Measurements from ENCODE around the gene PID1.

Gene PID1

GRCh38 chr2:229129738-229130371 lies 141.2 kb downstream of the PID1 start:
- no peak for TF ChIP-seq POLR2AphosphoS5 (IDR thresholded peaks at IDR 0.05; ENCODE audit: low read depth)
- TF ChIP-seq GABPA (IDR thresholded peaks at IDR 0.05; ENCODE audit: low read depth) = no peak
- no peak for TF ChIP-seq SPI1 (IDR thresholded peaks at IDR 0.05; ENCODE audit: borderline replicate concordance, low read depth)
- TF ChIP-seq, protein P1, sequence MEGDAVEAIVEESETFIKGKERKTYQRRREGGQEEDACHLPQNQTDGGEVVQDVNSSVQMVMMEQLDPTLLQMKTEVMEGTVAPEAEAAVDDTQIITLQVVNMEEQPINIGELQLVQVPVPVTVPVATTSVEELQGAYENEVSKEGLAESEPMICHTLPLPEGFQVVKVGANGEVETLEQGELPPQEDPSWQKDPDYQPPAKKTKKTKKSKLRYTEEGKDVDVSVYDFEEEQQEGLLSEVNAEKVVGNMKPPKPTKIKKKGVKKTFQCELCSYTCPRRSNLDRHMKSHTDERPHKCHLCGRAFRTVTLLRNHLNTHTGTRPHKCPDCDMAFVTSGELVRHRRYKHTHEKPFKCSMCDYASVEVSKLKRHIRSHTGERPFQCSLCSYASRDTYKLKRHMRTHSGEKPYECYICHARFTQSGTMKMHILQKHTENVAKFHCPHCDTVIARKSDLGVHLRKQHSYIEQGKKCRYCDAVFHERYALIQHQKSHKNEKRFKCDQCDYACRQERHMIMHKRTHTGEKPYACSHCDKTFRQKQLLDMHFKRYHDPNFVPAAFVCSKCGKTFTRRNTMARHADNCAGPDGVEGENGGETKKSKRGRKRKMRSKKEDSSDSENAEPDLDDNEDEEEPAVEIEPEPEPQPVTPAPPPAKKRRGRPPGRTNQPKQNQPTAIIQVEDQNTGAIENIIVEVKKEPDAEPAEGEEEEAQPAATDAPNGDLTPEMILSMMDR (IDR thresholded peaks at IDR 0.05; ENCODE audit: insufficient read depth, low read length) = no peak
- no peak for TF ChIP-seq REST (IDR thresholded peaks at IDR 0.05; ENCODE audit: insufficient replicate concordance, low read depth)
- Histone ChIP-seq H3K27me3 (ENCODE audit: insufficient read depth, poor library complexity, severe bottlenecking) (no peaks in the 10 kb centered on the region), H3K4me3 (replicated peaks; ENCODE audit: insufficient read depth, low read length) (no peak overlapping the region), H3K27ac (replicated peaks) (no peak overlapping the region)
- DNase-seq (ENCODE audit: low read depth in 1 of 2, low spot score in 1 of 2) = no peak

GRCh38 chr2:229127471-229127870 lies 143.6 kb downstream of the PID1 start:
- Histone ChIP-seq H3K4me3 (replicated peaks; ENCODE audit: insufficient read depth, low read length) (no peak overlapping the region), H3K27me3 (ENCODE audit: insufficient read depth, poor library complexity, severe bottlenecking) (no peaks in the 10 kb centered on the region), H3K27ac (replicated peaks) (no peak overlapping the region)
- no peak for TF ChIP-seq SPI1 (IDR thresholded peaks at IDR 0.05; ENCODE audit: borderline replicate concordance, low read depth)
- no peak for TF ChIP-seq REST (IDR thresholded peaks at IDR 0.05; ENCODE audit: insufficient replicate concordance, low read depth)
- TF ChIP-seq, protein P1 (IDR thresholded peaks at IDR 0.05; ENCODE audit: insufficient read depth, low read length) = no peak
- no peak for DNase-seq (ENCODE audit: low read depth in 1 of 2, low spot score in 1 of 2)

GRCh38 chr2:229126066-229126465 lies 145.0 kb downstream of the PID1 start:
- TF ChIP-seq SPI1 (IDR thresholded peaks at IDR 0.05; ENCODE audit: borderline replicate concordance, low read depth) (no peak), GABPA (IDR thresholded peaks at IDR 0.05; ENCODE audit: low read depth) (no peak), REST (IDR thresholded peaks at IDR 0.05; ENCODE audit: insufficient replicate concordance, low read depth) (no peak), POLR2AphosphoS5 (IDR thresholded peaks at IDR 0.05; ENCODE audit: low read depth) (no peak)
- TF ChIP-seq, protein P1 (IDR thresholded peaks at IDR 0.05; ENCODE audit: insufficient read depth, low read length) = no peak
- H3K27me3 ChIP-seq (ENCODE audit: insufficient read depth, poor library complexity, severe bottlenecking) = no peaks in the 10 kb centered on the region
- H3K27ac ChIP-seq (replicated peaks) = no peak overlapping the region
- DNase-seq (ENCODE audit: low read depth in 1 of 2, low spot score in 1 of 2) = no peak
- H3K4me3 ChIP-seq (replicated peaks; ENCODE audit: insufficient read depth, low read length) = no peak overlapping the region
